Stromal cell of bone marrow (primary cell): ENCODE results near the gene COL24A1.
A peak's percentile ranks its signal among the peaks of the same experiment; 100 is the strongest.

Experiments used
- DNase-seq: peaks from one replicate; pipeline ENCODE4 v3.0.0-alpha.2; 2012; ENCODE audit warnings: low read depth

COL24A1 gene

GRCh38 chr1:85683292-85684025, 473.1 kb downstream of the COL24A1 start:
- no peak for DNase-seq

- peak; percentile 33 for DNase-seq
Observed at GRCh38 chr1:85681087-85681486, 475.5 kb downstream of the COL24A1 start.
